ACHN (cell line): ENCODE results near the gene ERBB3.
"Not testable (repeated sequence)": the region's sequence is repeated elsewhere in the genome, so short reads cannot be mapped to it uniquely, and the experiment has no call there.

Experiments used
- DNase-seq: peaks from one replicate; pipeline ENCODE4 v3.0.0-alpha.2; 2015
- in situ Hi-C: cut with HindIII; loops from 2 replicates; pipeline ENCODE4 v1.10.0; 2017; ENCODE audit warnings: low sequenced_read_pairs, low pct_ligation_motif_present, low pct_unique_long_range_greater_than_20kb

The ERBB3 gene

DNA sequence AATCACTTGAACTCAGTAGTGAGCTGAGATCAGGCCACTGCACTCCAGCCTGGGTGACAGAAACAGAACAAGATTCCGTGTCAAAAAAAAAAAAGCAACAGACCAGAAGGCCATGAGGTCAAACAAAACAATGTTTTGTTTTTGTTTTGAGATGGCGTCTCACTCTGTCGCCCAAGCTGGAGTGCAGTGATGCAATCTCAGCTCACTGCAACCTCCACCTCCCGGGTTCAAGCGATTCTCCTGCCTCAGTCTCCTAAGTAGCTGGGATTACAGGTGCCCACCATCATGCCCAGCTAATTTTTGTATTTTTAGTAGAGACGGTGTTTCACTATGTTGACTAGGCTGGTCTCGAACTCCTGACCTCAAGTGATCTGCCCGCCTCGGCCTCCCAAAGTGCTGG is 2.0 kb upstream of the ERBB3 start:
- in situ Hi-C loops, DNase-seq: not testable (repeated sequence)

DNA sequence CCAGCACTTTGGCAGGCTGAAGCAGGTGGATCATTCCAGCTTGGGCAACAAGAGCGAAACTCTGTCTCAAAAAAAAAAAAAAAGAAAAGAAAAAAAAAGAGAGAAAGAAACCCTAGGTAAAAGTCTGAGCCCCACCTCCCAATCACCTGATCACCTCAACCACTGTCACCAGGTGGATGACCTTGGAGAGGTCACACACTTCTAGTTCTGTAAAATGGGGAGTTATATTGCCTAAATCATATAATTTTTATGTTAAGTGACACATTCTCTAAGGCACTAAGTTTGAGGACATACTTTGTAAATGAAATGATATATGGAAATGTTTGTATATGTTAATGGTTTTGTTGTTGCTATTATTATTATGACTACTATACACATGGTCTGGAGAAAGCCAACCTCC is 1.5 kb upstream of the ERBB3 start:
- no peak for DNase-seq
- in situ Hi-C loops: no loop called here

DNA sequence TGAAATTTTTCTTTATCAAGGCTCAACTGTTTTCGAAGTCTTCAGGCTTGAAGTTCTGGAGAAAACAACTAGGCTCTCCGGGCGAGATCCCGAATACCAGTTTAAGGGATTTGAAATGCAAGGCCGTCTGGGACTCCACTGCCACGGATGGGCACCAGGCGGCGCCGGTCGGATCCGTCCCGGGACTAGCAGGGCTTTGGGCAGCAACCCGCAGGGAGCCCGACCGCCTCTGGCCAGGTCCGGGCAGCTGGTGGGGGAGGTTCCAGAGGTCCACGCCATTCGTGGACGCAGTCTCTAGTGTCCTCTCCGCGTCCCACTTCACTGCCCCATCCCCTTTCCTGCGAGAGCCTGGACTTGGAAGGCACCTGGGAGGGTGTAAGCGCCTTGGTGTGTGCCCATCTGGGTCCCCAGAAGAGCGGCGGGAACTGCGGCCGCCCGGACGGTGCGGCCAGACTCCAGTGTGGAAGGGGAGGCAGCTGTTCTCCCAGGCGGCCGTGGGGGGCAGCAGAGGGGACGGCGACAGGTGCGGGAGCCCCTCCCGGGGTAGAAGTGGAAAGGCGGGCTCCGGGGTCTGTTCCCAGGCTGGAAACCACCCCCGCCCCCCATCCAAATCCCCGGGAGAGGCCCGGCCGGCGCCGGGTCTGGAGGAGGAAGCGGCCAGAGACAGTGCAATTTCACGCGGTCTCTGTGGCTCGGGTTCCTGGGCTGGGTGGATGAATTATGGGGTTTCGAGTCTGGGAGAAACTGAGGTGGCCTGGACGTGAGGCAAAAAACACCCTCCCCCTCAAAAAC is 838 bp upstream of the ERBB3 start:
- DNase-seq: peak; percentile 95
- in situ Hi-C loops: no loop called here

DNA sequence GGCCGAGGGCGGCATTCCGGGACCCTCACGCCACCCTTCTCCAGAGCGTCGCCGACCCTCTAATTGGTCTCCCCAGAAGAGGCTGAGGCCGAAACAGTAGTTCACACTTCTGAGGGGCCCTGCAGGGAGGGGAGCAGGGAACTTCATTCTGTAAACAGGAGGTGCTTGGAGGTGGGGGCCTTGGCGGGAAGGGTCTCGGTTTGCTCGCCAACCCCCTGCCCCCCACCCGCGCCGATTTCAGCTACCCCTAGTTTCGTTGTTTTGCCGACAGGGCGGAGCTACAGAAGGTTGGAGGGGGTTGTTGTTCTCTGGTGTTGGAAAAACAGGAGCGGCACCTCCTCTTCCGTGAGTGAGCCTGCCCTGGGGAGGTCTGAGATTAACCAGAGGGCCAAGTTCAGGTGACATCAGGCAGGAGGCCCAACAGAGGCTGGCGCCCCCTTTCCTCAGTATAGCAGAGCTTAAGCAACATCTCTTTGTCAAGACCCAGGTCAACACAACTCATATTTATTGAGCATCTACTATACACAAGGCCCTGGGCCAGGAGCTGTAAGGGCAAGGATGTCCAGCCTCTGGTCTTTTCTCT is 682 bp downstream of the ERBB3 start:
- peak; percentile 28 for DNase-seq
- in situ Hi-C loops: no loop called here

DNA sequence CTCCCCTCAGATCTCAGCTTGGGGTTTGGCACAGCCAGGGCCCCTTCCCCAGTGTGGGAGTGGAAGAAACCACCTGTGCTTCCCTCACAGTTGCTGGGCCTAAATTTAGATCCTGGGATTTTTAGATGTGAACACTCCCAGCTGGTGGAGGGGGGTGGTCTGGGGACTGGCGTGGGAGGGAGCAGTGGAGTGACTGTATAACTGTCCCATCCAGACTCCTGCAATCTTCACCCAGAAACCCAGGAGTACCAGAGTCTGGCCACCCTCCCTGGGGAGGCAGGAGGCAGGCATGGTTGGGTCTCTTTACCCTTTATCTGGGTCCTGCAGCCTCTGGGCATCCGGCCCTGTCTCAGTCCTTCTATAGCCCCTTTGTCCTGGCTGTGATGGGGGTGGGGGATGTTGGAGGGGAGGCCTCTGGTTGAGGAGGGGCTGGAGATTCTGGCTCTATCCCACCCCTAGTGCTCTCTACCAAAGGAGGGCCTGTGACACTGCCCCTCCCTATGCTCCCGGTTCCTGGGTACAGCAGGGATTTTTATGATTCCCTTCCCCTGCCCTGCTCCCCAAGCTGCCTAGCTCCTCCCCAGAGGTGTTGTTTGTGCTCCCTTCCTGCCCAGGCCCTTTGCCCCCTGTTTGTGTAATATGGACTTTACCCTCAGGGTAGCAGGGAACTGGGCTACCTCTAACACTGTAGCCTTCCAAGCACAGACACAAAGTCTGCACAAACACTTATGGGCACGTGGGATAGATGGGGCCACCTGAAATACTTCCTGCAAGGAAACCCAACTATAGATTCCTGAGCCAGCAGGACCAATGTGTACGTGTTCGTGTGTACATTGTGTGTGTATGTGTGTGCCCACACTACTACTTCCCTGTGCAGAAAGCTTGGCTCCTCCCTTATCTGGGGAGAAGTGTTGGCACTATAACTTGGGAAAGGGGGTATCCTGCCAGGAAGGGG is 1.7 kb downstream of the ERBB3 start:
- DNase-seq: no peak
- in situ Hi-C loops: no loop called here

DNA sequence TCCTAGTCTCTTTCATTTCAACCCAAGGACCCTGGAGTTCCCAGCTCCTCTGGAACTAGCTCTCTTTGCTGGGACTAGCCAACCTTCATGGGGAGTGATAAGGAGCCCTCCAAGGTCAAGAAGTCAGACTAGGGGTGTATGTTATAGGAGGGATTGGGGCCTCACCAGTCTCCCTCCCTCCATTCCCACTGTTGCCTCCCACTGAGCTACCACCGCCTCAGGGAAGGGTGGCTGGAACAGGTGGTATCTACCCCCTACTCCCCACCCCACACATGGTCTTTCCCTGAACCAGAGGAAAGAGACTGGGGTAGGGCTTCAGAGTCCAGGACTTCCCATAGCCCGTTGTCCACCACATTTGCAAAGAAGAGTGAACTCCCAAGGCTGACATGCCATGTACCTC is 2.4 kb downstream of the ERBB3 start:
- in situ Hi-C loops: no loop called here
- DNase-seq: no peak

DNA sequence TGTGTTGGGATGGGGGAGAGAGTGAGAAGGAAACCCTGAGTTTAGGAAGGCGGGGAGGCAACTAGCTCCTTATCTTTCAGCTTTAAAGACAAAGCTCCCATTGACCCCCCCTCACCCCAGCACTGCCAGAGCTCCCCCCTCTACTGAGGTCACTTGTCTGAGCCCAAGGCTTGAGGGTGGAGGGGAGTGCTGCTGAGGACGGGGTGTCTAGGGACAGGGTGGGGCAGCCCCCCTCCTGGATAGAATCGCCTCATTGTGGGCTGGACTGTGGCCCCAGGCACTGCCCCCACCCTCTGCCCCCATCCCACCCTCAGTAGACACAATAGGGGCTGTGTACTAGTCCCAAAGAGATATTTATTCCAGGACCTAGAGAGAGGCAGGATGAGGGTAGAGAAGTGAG is 3.0 kb downstream of the ERBB3 start:
- DNase-seq: no peak
- in situ Hi-C loops: no loop called here

DNA sequence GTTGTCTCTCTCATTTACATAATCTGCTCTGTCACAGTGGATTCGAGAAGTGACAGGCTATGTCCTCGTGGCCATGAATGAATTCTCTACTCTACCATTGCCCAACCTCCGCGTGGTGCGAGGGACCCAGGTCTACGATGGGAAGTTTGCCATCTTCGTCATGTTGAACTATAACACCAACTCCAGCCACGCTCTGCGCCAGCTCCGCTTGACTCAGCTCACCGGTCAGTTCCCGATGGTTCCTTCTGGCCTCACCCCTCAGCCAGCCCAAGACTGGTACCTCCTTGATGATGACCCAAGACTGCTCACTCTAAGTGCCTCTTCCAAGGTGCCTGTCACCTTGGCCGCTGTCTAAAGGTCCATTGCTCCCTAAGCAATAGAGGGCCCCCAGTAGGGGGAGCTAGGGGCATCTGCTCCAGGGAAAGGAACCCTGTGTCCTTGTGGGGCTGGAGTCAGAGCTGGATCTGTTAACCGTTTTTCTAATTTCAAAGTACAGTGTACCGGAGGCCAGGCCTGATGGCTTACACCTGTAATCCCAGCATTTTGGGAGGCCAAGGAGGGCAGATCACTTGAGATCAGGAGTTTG is 5.1 kb downstream of the ERBB3 start:
- in situ Hi-C loops: no loop called here
- peak; percentile 54 for DNase-seq

DNA sequence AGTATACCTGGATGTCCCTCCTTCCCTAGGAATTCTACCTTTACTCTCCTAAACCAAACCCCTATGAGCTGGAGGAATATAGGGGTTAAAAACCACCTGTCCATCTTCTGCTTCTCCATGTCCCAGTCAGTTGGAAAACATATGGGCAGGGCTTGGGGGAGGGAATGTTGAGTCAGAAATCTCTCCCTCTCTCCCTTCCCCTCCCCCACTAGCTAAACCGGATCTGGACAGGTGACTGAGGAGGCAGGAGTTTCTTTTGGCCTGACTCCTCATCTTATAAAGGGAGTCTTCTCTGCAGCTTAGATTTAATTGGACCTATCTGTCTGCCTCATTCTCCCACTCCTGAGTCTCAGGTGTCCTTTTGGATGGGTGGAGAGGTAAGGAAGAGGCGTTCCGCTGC is 6.1 kb downstream of the ERBB3 start:
- no peak for DNase-seq
- in situ Hi-C loops: no loop called here

DNA sequence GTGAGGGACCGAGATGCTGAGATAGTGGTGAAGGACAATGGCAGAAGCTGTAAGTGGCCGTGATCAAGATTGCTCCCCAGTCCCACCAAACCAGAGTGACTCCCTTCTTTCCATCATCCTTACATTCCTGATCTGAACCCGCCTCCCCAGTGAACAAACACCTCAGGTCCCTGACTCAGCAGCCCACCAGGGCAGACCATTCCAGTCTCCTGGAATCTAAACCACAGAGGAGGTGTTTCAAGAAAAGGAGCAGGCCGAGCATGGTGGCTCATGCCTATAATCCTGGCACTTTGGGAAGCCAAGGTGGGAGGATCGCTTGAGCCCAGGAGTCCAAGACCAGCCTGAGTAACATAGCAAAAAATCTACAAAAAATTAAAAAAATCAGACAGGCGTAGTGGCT is 6.6 kb downstream of the ERBB3 start:
- in situ Hi-C loops: no loop called here
- no peak for DNase-seq

DNA sequence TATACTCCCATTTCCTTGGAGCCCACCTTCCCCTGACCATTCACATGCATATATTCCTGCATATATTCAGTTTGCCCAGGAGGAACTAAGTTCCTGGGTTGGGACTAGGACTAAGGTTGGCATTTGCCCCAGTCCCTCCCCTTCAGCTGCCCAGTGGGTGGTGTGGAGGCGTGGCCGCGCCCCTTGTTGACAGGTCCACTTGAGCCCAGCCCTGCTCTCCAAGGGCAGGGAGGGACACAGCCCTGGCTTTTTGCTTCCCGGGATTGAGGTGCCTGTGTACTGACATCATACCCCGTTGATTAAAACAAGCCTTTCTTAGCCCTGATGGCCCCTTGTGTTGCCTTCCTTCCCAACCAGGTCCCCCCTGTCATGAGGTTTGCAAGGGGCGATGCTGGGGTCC is 7.3 kb downstream of the ERBB3 start:
- DNase-seq: no peak
- in situ Hi-C loops: no loop called here

DNA sequence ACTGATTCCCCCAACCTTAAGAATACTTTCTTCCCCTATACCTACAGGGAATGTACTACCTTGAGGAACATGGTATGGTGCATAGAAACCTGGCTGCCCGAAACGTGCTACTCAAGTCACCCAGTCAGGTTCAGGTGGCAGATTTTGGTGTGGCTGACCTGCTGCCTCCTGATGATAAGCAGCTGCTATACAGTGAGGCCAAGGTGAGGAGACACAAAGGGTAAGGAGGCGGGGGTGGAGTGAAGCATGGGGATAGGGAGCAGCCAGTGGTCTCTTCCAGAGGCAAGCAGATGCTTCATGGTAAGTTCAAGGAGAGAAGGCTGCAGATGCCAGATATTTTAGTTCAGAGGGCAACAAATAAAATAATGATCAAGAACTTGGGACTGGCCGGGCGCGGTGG is 17.8 kb downstream of the ERBB3 start:
- in situ Hi-C loops: no loop called here
- no peak for DNase-seq

DNA sequence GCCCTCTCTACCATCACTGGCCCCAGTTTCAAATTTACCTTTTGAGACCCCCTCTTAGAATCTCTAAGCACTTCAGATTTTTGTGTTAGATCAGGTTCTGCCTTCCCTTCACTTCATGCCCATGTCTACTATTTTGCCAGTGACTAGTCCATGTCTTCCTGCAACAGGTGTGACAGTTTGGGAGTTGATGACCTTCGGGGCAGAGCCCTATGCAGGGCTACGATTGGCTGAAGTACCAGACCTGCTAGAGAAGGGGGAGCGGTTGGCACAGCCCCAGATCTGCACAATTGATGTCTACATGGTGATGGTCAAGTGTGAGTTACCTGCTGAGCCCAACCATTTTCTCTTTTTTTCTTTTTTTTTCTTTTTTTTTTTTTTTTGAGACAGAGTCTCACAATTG is 18.6 kb downstream of the ERBB3 start:
- no peak for DNase-seq
- in situ Hi-C loops: no loop called here

DNA sequence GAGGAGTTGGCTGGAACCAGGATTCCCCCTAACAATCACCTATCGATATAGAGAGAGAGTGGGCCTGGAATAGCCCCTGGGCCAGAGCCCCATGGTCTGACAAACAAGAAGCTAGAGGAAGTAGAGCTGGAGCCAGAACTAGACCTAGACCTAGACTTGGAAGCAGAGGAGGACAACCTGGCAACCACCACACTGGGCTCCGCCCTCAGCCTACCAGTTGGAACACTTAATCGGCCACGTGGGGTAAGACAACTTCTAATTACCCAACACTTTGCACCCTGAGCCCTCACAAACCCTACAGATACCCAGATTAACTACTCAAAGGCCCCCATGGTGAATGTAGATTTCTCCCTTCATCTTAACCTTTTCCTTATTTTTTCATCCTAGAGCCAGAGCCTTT is 19.8 kb downstream of the ERBB3 start:
- in situ Hi-C loops: no loop called here
- no peak for DNase-seq

DNA sequence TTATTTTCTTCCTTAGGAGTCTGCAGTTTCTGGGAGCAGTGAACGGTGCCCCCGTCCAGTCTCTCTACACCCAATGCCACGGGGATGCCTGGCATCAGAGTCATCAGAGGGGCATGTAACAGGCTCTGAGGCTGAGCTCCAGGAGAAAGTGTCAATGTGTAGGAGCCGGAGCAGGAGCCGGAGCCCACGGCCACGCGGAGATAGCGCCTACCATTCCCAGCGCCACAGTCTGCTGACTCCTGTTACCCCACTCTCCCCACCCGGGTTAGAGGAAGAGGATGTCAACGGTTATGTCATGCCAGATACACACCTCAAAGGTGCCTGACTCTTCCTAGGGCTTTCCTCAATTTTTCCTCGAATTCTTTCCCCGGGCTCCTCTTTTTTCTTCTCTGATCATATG is 21.1 kb downstream of the ERBB3 start:
- no peak for DNase-seq
- in situ Hi-C loops: no loop called here

DNA sequence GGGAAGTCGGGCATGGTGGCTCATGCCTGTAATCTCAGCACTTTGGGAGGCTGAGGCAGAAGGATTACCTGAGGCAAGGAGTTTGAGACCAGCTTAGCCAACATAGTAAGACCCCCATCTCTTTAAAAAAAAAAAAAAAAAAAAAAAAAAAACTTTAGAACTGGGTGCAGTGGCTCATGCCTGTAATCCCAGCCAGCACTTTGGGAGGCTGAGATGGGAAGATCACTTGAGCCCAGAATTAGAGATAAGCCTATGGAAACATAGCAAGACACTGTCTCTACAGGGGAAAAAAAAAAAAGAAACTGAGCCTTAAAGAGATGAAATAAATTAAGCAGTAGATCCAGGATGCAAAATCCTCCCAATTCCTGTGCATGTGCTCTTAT is 22.7 kb downstream of the ERBB3 start:
- DNase-seq: no peak
- in situ Hi-C loops: no loop called here

DNA sequence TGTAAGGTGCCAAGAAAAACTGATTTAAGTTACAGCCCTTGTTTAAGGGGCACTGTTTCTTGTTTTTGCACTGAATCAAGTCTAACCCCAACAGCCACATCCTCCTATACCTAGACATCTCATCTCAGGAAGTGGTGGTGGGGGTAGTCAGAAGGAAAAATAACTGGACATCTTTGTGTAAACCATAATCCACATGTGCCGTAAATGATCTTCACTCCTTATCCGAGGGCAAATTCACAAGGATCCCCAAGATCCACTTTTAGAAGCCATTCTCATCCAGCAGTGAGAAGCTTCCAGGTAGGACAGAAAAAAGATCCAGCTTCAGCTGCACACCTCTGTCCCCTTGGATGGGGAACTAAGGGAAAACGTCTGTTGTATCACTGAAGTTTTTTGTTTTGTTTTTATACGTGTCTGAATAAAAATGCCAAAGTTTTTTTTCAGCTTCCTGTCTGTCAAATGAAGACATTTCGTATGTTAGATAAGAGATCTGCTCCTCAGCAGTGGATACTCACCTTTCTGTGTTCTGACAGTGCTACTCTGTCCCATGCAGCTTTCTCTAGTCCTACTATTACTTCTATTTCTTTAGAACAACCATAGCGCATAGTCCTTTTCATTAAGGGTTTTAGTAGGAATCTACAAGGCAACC is 23.2 kb downstream of the ERBB3 start:
- in situ Hi-C loops: no loop called here
- no peak for DNase-seq

DNA sequence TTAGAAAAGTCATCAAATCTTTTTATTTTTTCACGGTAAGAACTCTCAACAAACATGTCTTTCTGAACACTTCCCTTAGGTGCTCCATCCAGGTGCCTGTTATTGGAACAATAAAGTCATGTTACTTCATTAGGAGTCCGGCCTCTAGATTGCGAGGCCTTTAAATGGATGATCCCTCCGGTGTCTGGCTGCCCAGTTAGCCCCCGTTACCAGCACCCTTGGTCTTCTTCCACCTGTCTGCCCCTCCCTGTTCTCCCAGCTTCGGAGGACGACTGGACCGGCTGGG is 23.8 kb downstream of the ERBB3 start:
- no peak for DNase-seq

More for the DNA sequence above, 23.8 kb downstream of the ERBB3 start:
- in situ Hi-C loops: no loop called here
